SIG-M5 (cell line): ENCODE results near the gene LCN12.

Experiments
- DNase-seq: peaks from one replicate; lab custom pipeline; 2025; lab: John Stamatoyannopoulos, UW

LCN12 gene

GRCh38 chr9:136958898-136959850 is 7.1 kb downstream of the LCN12 start:
- no peak for DNase-seq

GRCh38 chr9:136960212-136960937 is 8.3 kb downstream of the LCN12 start:
- no peak for DNase-seq

GRCh38 chr9:136960938-136961275 is 8.8 kb downstream of the LCN12 start:
- DNase-seq = no peak

- DNase-seq = no peak
Measured at GRCh38 chr9:136961279-136962065, 9.4 kb downstream of the LCN12 start.

- no peak for DNase-seq
Measured at GRCh38 chr9:136962163-136962562, 10.1 kb downstream of the LCN12 start.

GRCh38 chr9:136962701-136963248 is 10.7 kb downstream of the LCN12 start:
- no peak for DNase-seq

- DNase-seq = no peak
Measured at GRCh38 chr9:136963341-136963740, 11.3 kb downstream of the LCN12 start.

GRCh38 chr9:136963751-136964150 is 11.7 kb downstream of the LCN12 start:
- DNase-seq = no peak

- no peak for DNase-seq
Measured at GRCh38 chr9:136964171-136964689, 12.2 kb downstream of the LCN12 start.

GRCh38 chr9:136964833-136965422 is 12.9 kb downstream of the LCN12 start:
- no peak for DNase-seq

GRCh38 chr9:136965771-136966484 is 13.9 kb downstream of the LCN12 start:
- no peak for DNase-seq

- no peak for DNase-seq
Measured at GRCh38 chr9:136968333-136969127, 16.5 kb downstream of the LCN12 start.

- DNase-seq = no peak
Measured at GRCh38 chr9:136969150-136969549, 17.1 kb downstream of the LCN12 start.

GRCh38 chr9:136969774-136970173 is 17.7 kb downstream of the LCN12 start:
- no peak for DNase-seq

- no peak for DNase-seq
Measured at GRCh38 chr9:136970361-136970760, 18.3 kb downstream of the LCN12 start.

GRCh38 chr9:136971746-136972145 is 19.7 kb downstream of the LCN12 start:
- DNase-seq = no peak

GRCh38 chr9:136972335-136972734 is 20.3 kb downstream of the LCN12 start:
- DNase-seq = no peak

GRCh38 chr9:136972743-136973142 is 20.7 kb downstream of the LCN12 start:
- DNase-seq = no peak

GRCh38 chr9:136973618-136974617 is 21.8 kb downstream of the LCN12 start:
- no peak for DNase-seq
